ENCODE results near the gene AVEN. TPM values are rescaled to one million over a fixed set of nuclear protein-coding genes. Genes with fewer than 3 reads are reported as not detected.
"Not testable (repeated sequence)": the region's sequence is repeated elsewhere in the genome, so short reads cannot be mapped to it uniquely, and the experiment has no call there.

The AVEN gene
- total and polyA plus RNA-seq, 10 donors: 5.0 to 14.1 (median 8.8) TPM

- intact Hi-C loops (cut with DNase I; ENCODE audit: low total_unique reads): no loop called here
- no peaks in the 10 kb centered on the region for H3K36me3 ChIP-seq
- H3K4me3 ChIP-seq: no peak overlapping the region
- H3K27ac ChIP-seq: no peak overlapping the region
- TF ChIP-seq, protein P1, sequence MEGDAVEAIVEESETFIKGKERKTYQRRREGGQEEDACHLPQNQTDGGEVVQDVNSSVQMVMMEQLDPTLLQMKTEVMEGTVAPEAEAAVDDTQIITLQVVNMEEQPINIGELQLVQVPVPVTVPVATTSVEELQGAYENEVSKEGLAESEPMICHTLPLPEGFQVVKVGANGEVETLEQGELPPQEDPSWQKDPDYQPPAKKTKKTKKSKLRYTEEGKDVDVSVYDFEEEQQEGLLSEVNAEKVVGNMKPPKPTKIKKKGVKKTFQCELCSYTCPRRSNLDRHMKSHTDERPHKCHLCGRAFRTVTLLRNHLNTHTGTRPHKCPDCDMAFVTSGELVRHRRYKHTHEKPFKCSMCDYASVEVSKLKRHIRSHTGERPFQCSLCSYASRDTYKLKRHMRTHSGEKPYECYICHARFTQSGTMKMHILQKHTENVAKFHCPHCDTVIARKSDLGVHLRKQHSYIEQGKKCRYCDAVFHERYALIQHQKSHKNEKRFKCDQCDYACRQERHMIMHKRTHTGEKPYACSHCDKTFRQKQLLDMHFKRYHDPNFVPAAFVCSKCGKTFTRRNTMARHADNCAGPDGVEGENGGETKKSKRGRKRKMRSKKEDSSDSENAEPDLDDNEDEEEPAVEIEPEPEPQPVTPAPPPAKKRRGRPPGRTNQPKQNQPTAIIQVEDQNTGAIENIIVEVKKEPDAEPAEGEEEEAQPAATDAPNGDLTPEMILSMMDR (IDR thresholded peaks at IDR 0.05 in 8 of 11, conservative IDR thresholded peaks at IDR 0.05 in 3 of 11): no peak
- TF ChIP-seq POLR2AphosphoS5 (IDR thresholded peaks at IDR 0.05) (no peak), POLR2A (IDR thresholded peaks at IDR 0.05) (no peak)
- DNase-seq: no peak
- no peaks in the 10 kb centered on the region for H3K27me3 ChIP-seq (replicated peaks in 1 of 7)
- H3K9me3 ChIP-seq: peaks cover 0 to 9% (median 3%) of the 10 kb centered on the region in 8 donors
- no peaks in the 10 kb centered on the region for H3K4me1 ChIP-seq
- WGBS, 5 donors: 48 to 67% (median 51%) methylated on average over 3 of the region's 3 CpGs
Observed at GRCh38 chr15:34025252-34025651, 13.8 kb downstream of the AVEN start.

GRCh38 chr15:34023907-34024306 lies 15.1 kb downstream of the AVEN start:
- Histone ChIP-seq H3K27me3 (replicated peaks in 1 of 7) (no peaks in the 10 kb centered on the region), H3K4me1 (no peaks in the 10 kb centered on the region), H3K36me3 (no peaks in the 10 kb centered on the region), H3K9me3 (peaks cover 0 to 14% (median 3%) of the 10 kb centered on the region in 8 donors), H3K27ac (no peak overlapping the region), H3K4me3 (no peak overlapping the region)
- TF ChIP-seq, protein P1 (IDR thresholded peaks at IDR 0.05 in 8 of 11, conservative IDR thresholded peaks at IDR 0.05 in 3 of 11): no peak
- DNase-seq: no peak
- intact Hi-C loops (cut with DNase I; ENCODE audit: low total_unique reads): no loop called here
- WGBS, 5 donors: 84 to 95% (median 91%) methylated on average over 1 of the region's 1 CpG

GRCh38 chr15:34019369-34019990 lies 19.5 kb downstream of the AVEN start:
- Histone ChIP-seq H3K27ac (no peak overlapping the region), H3K36me3 (no peaks in the 10 kb centered on the region), H3K4me3 (no peak overlapping the region), H3K27me3 (replicated peaks in 1 of 7) (no peaks in the 10 kb centered on the region), H3K9me3 (peaks cover 0 to 8% (median 0%) of the 10 kb centered on the region in 8 donors), H3K4me1 (no peaks in the 10 kb centered on the region)
- TF ChIP-seq POLR2A (IDR thresholded peaks at IDR 0.05): no peak
- TF ChIP-seq, protein P1 (IDR thresholded peaks at IDR 0.05 in 8 of 11, conservative IDR thresholded peaks at IDR 0.05 in 3 of 11): no peak
- TF ChIP-seq POLR2AphosphoS5 (IDR thresholded peaks at IDR 0.05): no peak
- intact Hi-C loops (cut with DNase I; ENCODE audit: low total_unique reads): no loop called here
- no peak for DNase-seq
- 78 to 96% (median 88%) methylated on average over 3 of the region's 3 CpGs for WGBS, 5 donors

- H3K9me3 ChIP-seq; H3K4me3 ChIP-seq; intact Hi-C loops (cut with DNase I; ENCODE audit: low total_unique reads); H3K36me3 ChIP-seq; DNase-seq; H3K27me3 ChIP-seq (replicated peaks in 1 of 7); H3K27ac ChIP-seq; H3K4me1 ChIP-seq: not testable (repeated sequence)
- WGBS, 5 donors: 96 to 100% (median 97%) methylated on average over 2 of the region's 2 CpGs
Observed at GRCh38 chr15:34018738-34019137, 20.3 kb downstream of the AVEN start.

All from spleen (tissue), 11 donors.